Measurements from ENCODE around the gene ACTR5.

Gene ACTR5

DNA sequence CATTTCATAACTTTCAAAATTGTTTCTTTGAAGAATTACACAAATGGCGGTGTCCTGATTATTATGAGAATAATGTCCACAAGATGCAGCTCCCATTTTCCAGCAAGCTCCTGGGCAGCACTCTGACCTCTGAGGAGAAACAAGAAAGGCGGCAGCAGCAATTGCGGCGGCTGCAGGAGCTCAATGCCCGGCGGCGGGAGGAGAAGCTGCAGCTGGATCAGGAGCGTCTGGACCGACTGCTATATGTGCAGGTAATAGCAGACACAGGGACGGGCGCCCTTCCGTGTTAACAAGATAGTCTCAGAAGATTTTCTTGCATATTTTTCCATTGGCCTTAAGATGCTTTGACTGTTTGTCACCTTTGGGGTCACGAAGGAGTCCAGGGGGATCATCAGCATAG is 6.7 kb downstream of the ACTR5 start:
- H3K4me3 ChIP-seq (ENCODE audit: low read depth, low read length): no peak overlapping the region
- DNase-seq (ENCODE audit: low read depth): no peak
- TF ChIP-seq, protein P1, sequence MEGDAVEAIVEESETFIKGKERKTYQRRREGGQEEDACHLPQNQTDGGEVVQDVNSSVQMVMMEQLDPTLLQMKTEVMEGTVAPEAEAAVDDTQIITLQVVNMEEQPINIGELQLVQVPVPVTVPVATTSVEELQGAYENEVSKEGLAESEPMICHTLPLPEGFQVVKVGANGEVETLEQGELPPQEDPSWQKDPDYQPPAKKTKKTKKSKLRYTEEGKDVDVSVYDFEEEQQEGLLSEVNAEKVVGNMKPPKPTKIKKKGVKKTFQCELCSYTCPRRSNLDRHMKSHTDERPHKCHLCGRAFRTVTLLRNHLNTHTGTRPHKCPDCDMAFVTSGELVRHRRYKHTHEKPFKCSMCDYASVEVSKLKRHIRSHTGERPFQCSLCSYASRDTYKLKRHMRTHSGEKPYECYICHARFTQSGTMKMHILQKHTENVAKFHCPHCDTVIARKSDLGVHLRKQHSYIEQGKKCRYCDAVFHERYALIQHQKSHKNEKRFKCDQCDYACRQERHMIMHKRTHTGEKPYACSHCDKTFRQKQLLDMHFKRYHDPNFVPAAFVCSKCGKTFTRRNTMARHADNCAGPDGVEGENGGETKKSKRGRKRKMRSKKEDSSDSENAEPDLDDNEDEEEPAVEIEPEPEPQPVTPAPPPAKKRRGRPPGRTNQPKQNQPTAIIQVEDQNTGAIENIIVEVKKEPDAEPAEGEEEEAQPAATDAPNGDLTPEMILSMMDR (IDR thresholded peaks at IDR 0.05; ENCODE audit: low read depth, low read length, missing control alignments): no peak

DNA sequence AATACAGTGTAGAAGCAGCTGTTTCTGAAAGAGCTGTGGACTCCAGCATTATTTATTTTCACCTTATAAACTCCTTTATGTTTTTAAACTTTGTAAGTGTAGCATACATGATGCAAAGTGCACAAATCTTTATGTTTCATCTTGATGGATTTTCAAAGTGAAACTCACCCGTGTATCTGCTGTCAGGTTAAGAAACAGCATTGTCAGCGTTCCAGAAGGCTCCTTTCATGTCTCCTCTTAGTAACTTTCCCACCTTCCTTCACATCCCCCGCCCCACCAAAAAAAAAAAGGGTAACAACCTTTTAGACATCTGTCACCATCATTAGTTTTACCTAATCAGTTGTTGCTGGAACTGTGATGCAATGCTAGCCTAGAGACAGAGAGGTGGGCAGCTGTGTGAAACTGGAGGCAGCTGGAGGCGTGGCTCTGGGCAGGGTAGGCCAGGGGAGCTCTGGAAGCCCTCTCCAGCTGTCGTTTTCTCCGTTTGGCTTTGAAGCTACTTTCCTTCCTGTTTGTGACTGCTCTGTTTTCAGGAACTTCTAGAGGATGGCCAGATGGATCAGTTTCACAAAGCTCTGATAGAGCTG is 7.2 kb downstream of the ACTR5 start:
- TF ChIP-seq, protein P1 (IDR thresholded peaks at IDR 0.05; ENCODE audit: low read depth, low read length, missing control alignments): no peak
- H3K4me3 ChIP-seq (ENCODE audit: low read depth, low read length): no peak overlapping the region
- DNase-seq (ENCODE audit: low read depth): no peak

DNA sequence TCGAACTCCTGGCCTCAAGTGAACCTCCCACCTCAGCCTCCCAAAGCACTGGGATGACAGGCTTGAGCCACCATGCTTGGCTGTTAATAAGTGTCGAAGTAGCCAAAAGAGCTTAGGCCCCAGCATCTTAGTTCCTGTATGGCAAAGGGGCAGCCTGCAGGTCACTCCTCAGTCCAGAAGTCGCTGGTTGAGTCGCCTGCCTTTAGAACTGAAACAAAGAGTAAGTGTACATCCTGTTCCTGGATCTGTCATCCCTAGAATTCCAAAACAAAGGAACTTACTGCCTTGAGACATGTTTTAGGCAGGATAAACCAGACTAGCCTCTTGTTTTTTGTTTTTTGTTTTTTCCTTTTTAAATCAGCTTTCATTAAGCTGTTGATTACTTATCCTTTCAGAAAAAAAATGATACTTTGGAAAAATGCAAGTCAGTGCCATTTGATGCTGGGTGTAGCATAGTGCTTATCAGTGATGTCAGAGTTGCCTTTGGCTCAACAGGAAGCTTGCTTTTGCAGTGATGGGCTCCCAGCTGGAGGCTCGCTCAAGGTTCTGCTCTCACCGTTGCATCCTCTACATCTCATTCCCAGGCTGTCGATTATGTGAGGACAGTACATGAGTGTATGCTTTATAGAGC is 9.0 kb downstream of the ACTR5 start:
- DNase-seq (ENCODE audit: low read depth): no peak
- no peak overlapping the region for H3K4me3 ChIP-seq (ENCODE audit: low read depth, low read length)
- TF ChIP-seq, protein P1 (IDR thresholded peaks at IDR 0.05; ENCODE audit: low read depth, low read length, missing control alignments): no peak

DNA sequence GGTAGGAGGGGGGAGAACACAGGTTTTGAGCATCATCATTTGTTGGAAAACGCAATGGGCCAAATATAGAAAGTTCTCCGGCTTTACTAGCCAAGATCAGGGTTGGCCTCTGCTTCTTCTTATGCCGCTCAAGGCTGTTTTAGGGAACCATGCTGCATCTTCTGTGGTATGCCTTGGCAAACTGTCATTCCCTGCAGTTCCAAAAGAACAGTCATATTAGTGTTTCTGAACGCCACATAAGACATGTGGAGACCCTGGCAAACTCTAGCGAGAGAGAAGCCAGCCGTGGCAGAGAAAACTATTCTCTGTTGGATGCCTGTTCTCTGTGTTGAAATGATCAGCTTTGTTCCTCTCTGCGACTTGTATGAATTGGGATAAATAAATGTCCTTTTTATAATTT is 10.8 kb downstream of the ACTR5 start:
- no peak for DNase-seq (ENCODE audit: low read depth)
- no peak overlapping the region for H3K4me3 ChIP-seq (ENCODE audit: low read depth, low read length)
- TF ChIP-seq, protein P1 (IDR thresholded peaks at IDR 0.05; ENCODE audit: low read depth, low read length, missing control alignments): no peak

DNA sequence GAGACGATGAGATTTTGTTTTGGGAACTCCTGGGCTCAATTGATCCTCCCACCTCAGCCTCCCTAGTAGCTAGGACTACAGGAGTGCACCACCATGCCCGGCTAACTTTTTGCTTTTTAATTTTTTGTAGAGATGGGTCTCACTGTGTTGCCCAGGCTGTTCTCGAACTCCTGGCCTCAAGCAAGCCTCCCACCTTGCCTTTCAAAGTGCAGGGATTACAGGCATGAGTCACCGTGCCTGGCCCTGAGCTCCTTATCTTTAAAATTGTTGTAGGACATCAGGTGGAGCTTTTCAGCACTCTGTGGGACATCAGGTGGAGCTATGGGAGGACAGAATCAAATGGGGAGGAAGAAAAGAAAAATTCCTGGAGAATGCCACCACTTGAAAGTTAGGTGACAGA is 12.7 kb downstream of the ACTR5 start:
- H3K4me3 ChIP-seq (ENCODE audit: low read depth, low read length): no peak overlapping the region
- DNase-seq (ENCODE audit: low read depth): no peak
- TF ChIP-seq, protein P1 (IDR thresholded peaks at IDR 0.05; ENCODE audit: low read depth, low read length, missing control alignments): no peak

DNA sequence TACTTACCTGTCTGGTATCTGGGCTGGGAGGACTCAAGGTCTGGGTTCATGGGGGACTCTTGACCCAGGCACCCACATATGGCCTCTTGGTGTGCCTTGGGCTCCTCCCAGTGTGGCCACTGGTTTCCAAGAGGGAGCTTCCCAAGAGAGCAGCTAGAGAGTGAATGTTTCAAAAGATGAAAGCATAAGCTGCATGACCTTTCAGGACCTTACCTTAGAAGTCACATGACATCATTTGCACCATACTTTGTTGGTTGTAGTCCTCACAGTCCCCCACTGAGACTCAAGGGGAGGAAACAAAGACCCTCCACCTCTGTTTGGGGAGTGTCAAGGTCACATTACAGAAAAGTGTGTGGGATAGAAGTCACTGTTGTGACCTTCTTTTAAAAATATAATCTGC is 13.9 kb downstream of the ACTR5 start:
- H3K4me3 ChIP-seq (ENCODE audit: low read depth, low read length): no peak overlapping the region
- TF ChIP-seq, protein P1 (IDR thresholded peaks at IDR 0.05; ENCODE audit: low read depth, low read length, missing control alignments): no peak
- DNase-seq (ENCODE audit: low read depth): no peak

DNA sequence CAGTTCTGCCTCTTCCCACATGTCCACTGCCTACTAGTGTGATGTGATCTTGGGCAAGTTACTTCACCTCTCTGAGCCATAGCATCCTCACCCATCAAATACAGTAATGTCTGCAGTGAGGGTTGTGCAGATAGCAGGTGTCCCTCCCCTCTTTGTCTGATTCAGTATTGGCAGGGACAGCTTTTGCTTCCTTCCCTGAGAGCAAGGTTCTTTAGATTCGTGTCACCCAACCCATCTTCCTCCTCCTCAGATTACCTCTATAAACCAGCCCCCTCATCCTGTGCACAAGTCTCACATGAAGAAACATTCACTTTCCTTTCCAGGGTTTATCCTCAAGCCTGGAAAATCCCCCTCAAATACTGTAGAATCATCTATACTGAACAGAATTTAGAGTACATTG is 15.4 kb downstream of the ACTR5 start:
- TF ChIP-seq, protein P1 (IDR thresholded peaks at IDR 0.05; ENCODE audit: low read depth, low read length, missing control alignments): no peak
- no peak overlapping the region for H3K4me3 ChIP-seq (ENCODE audit: low read depth, low read length)
- DNase-seq (ENCODE audit: low read depth): no peak
